Stimulated activated CD4-positive, alpha-beta T cell treated with anti-CD3 and anti-CD28 coated beads, TNF-alpha, amount 100 ng/mL, for 4 hours (primary cell): ENCODE data around the gene ADCK1.
"Not testable (repeated sequence)": the region's sequence is repeated elsewhere in the genome, so short reads cannot be mapped to it uniquely, and the experiment has no call there.

Source experiments
- DNase-seq, 3 experiments: peaks; one replicate each; pipeline ENCODE4 v3.0.0-alpha.2; 2020; ENCODE audit warnings: low read depth in 3 of 3

Gene ADCK1

GRCh38 chr14:77864580-77864979 is 64.7 kb downstream of the ADCK1 start:
- DNase-seq: no peak

- no peak for DNase-seq
Measured at GRCh38 chr14:77865455-77865854, 65.5 kb downstream of the ADCK1 start.

- no peak for DNase-seq
Measured at GRCh38 chr14:77866932-77867331, 67.0 kb downstream of the ADCK1 start.

- no peak for DNase-seq
Measured at GRCh38 chr14:77867476-77867875, 67.6 kb downstream of the ADCK1 start.

GRCh38 chr14:77868552-77869285 is 68.8 kb downstream of the ADCK1 start:
- DNase-seq: no peak

GRCh38 chr14:77869340-77869739 is 69.4 kb downstream of the ADCK1 start:
- no peak for DNase-seq

GRCh38 chr14:77870646-77871045 is 70.7 kb downstream of the ADCK1 start:
- DNase-seq: no peak

DNA sequence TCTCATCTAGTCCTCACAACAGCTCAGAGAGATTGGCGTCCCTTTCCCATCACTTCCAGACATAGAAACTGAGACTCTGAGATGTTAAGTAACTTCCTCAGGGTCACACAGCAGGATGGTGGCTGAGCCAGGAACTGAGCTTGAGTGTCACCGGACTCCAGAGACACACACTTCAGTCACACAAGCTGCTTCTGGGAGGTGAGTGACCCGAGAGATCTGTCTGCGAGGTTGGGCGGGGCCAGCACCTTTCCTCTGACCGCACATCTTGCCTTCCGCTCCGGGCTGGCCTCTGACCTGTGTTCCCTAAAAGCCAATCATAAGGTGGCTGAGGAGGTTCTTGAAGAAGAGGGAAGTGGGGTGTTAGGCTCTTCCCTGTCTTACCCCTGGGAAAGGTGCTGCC is 72.2 kb downstream of the ADCK1 start:
- no peak for DNase-seq

DNA sequence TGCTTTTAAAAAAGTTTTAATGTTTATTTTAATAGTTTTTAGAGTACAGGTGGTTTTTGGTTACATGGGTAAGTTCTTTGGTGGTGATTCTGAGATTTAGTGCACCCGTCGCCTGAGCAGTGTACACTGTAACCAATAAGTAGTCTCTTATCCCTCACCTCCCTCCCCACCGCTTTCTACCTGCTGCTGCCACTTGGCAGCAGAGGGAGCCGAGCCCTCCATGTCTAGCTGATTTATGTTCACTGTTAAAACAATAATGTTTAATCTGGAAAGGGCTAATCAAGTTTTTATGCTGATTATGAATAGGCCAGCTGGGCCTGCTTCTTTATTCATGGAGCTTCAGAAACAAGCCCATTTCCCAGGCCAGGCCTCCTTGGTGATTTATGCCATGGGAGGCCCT is 73.1 kb downstream of the ADCK1 start:
- no peak for DNase-seq

DNA sequence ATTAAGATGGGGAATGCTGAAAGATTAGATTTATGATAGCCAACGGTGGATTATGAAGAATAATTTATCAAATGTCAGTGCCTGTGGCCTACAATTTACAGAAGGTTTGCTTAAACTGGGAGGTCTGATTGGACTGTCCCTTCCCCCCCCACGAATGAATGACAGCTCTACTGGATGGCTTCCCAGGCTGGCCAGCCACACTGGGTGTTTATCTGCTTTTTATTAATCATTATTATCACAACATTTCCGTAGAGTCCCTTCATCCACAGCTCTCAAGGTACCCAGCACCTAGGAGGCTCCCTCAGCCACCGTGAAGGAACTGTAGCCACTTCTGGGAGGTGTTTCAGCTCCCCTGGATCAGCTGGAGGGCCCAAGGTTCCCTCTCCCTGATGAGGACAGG is 78.9 kb downstream of the ADCK1 start:
- DNase-seq: no peak

GRCh38 chr14:77880056-77880455 is 80.1 kb downstream of the ADCK1 start:
- no peak for DNase-seq

DNA sequence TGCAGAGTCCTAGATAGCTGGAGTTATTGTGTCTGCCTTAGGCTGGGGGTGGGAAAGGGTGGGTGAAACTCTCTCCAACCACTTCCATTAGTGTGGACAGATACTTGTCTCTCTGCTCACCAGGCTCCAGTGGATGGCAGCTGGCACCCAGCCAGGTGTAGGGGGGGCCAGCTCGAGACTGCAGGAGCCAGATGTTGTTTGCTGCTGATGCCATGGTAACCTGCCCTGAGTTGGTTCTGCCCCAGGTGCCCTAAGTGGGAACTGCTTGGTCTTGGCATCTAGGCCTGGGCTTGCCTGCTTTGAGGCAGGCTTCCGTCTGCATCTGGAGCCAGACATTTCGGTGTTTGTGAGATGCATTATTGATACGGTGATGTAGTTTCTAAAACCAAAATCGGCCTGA is 82.2 kb downstream of the ADCK1 start:
- DNase-seq: no peak

DNA sequence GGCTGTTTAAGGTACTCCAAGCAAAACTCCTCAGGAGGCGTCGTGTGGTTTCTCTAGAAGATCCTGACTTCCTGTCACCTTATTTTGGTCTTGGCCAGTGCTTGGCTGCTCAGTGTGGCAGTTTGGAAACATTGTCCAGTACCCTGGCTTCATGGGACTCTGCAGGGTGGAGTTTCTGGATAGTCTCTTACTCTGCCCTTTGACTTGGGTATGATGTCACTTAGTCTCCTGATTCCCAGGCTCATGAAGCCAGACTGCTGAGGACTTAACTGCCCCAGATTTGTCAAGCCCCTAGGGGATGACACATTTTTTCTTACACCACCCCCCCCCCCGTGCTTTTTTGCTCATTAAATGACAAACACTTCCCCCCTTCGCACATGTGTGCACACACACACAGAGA is 82.7 kb downstream of the ADCK1 start:
- no peak for DNase-seq

- no peak for DNase-seq
Measured at GRCh38 chr14:77883131-77883846, 83.4 kb downstream of the ADCK1 start.

DNA sequence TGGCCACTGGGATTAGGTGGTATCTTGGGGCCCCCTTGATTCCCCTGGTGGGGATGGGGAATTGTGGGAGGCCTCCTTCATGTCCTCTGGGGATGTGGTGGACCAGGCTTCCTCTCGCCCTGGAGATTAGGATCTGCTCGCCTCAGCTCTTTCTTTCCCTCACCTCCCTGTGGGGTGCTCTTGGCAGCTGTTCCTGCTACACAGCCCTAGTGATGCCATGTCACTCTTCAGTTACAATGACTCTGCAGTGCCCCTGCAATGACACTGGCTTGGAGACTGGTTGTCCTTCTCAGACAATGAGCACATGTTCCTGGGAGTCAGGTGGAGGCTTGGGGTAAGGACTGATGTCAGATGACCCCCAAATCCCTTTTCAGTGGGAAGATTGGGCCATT is 83.9 kb downstream of the ADCK1 start:
- no peak for DNase-seq

DNA sequence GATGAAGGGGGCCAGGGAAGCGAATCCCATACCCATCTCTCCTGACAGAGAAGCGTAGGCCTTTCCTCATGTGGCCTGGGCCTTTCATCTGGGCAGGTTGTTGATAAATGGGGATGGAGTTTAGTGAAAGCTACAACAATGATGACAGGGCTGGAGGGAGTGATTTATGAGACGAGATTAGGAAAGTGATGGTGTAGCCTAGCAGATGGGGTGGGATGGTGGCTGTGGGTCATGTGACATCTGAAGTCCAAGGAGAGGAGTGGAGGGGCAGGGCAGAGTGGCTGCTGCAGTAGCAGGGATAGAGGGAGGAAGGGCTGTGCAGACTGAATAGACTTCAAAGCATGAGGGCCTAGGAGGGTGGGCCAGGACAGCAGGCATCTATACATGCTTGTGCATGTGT is 85.5 kb downstream of the ADCK1 start:
- no peak for DNase-seq

- DNase-seq: no peak
Measured at GRCh38 chr14:77886010-77886409, 86.1 kb downstream of the ADCK1 start.

DNA sequence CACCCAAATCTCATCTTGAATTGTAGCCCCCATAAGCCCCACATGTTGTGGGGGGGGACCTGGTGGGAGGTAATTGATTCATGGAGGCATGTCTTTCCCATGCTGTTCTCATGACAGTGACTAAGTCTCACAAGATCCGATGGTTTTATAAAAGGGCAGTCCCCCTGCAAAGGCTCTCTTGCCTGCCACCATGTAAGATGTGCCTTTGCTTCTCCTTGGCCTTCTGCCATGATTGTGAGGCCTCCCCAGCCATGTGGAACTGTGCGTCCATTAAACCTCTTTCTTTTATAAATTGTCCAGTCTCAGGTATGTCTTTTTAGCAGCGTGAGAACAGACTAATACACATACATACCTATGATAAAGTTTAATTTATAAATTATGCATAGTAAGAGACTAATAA is 89.0 kb downstream of the ADCK1 start:
- DNase-seq: not testable (repeated sequence)

GRCh38 chr14:77889971-77890442 is 90.1 kb downstream of the ADCK1 start:
- no peak for DNase-seq

- no peak for DNase-seq
Measured at GRCh38 chr14:77890873-77891272, 91.0 kb downstream of the ADCK1 start.

DNA sequence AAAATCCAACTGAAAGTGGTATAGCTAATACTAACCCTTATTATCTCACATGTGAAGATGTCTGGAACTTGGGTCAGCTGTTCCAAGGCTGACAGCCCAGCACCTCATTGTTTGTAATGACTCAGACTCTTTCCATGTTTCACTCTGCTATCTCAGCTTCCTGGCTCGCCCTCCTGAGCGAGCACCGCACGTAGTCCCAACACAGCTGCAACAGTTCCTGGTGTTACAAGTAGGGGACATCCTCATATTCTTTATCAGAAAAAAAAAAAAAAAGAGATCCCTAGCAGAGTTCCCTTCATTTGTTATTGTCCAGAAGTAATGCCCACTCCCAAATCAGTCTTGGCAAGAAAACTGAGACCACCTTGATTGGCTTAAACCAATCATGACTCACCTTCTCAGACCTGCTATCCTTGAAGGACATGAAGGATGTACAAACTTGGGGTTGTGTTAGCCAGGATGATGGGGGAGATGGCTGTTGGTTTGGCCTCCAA is 92.5 kb downstream of the ADCK1 start:
- no peak for DNase-seq

DNA sequence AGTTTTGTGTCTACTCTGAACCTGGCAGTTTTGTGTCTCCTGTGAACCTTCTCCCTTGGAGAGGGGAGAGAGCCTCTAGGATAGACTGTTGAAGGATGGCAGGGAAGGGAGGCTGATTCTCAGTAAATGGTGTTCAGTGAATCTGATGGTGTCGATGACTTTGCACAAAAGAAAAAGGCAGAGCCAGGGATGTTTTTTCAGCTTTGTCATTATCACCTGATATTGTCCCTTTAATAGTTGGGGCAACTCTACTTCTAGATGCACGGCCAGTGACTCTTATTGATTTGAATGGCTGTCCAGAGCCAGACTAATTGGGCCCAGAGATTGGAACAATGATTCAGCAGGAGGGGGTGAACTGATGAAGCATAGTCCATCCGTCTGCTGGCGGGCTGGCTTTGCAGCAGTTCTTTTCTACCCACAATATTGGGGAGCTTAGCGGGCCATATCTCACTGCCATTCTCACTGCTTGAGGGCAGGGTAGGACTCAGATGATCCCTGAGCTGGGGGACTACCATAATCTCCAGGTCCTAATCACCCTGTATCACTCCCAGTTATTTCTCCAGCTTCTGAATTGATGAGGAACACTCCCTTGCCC is 93.1 kb downstream of the ADCK1 start:
- DNase-seq: no peak

DNA sequence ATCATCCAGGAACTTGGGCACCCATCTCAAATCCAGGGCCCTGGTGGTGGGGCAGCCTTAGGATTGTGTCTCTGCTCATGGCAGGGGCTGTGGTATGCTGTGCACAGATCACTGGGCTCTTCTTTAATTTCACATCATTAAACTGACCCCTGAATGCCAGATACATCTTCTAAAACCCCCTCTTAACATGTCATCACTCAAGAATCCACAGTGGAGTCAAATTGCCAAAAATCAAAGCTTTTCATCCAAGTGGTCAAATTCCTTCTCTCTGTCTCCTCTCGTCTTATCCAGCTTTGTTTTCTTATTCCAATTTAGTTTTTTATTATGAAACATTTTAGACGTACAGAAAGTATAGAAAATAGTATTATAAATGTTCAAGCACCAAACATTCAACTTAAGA is 97.5 kb downstream of the ADCK1 start:
- DNase-seq: no peak
